Stimulated activated naive CD8-positive, alpha-beta T cell treated with anti-CD3 and anti-CD28 coated beads, Interleukin-15, Interleukin-2, amounts not matched to agents 100 U/mL and 50 U/mL, for 24 hours (primary cell): ENCODE results near the gene BCL2L2.

Experiments used
- ATAC-seq: fragments of 150-1000 bp; cut with Tn5 transposase; one replicate; pipeline ENCODE4 v1.10.0; 2021
- DNase-seq: peaks from one replicate; pipeline ENCODE4 v3.0.0; 2021

Gene BCL2L2

GRCh38 chr14:23299986-23300686, 6.5 kb upstream of the BCL2L2 start:
- ATAC-seq (no peak), DNase-seq (no peak)

GRCh38 chr14:23300687-23301223, 5.9 kb upstream of the BCL2L2 start:
- ATAC-seq (no peak), DNase-seq (peak; percentile 27)

- ATAC-seq, result peak; percentile 88
These were observed 5.2 kb upstream of the BCL2L2 start for GRCh38 chr14:23301288-23301968.

GRCh38 chr14:23301969-23302289, 4.7 kb upstream of the BCL2L2 start:
- DNase-seq, result no peak
- ATAC-seq, result peak; percentile 14

More at GRCh38 chr14:23301288-23301968, 5.2 kb upstream of the BCL2L2 start:
- peak; percentile 98 for DNase-seq

- ATAC-seq (peak; percentile 37), DNase-seq (peak; percentile 93)
These were observed 4.1 kb upstream of the BCL2L2 start, which contains the start of gene PPP1R3E for GRCh38 chr14:23302290-23303225. Gene PPP1R3E, minus strand, starts transcription at chr14:23302859. Its CDS starts 283 bp downstream, at chr14:23302576.

- DNase-seq, result no peak
- no peak for ATAC-seq
These were observed 505 bp downstream of the BCL2L2 start for GRCh38 chr14:23307146-23307530.

GRCh38 chr14:23307687-23308644, 1.3 kb downstream of the BCL2L2 start:
- no peak for DNase-seq
- ATAC-seq, result no peak

GRCh38 chr14:23308721-23309445, 2.2 kb downstream of the BCL2L2 start:
- no peak for DNase-seq
- ATAC-seq, result no peak

GRCh38 chr14:23310546-23310945, 3.9 kb downstream of the BCL2L2 start:
- DNase-seq (no peak), ATAC-seq (no peak)

- no peak for DNase-seq
- no peak for ATAC-seq
These were observed 9.7 kb downstream of the BCL2L2 start for GRCh38 chr14:23316300-23316699.

GRCh38 chr14:23319746-23320583, 13.3 kb downstream of the BCL2L2 start:
- DNase-seq, result no peak

GRCh38 chr14:23320584-23321571, 14.2 kb downstream of the BCL2L2 start, which contains the start of gene PABPN1:
Gene PABPN1, plus strand, starts transcription at chr14:23321457. Its CDS starts 13 bp downstream, at chr14:23321470.
- ATAC-seq (peak; percentile 94), DNase-seq (peak; percentile 95)

More at GRCh38 chr14:23319746-23320583, 13.3 kb downstream of the BCL2L2 start:
- ATAC-seq, result no peak

GRCh38 chr14:23321572-23322547, 15.2 kb downstream of the BCL2L2 start:
- peak; percentile 15 for ATAC-seq
- DNase-seq, result peak; percentile 69

GRCh38 chr14:23322568-23323517, 16.2 kb downstream of the BCL2L2 start:
- no peak for DNase-seq
- no peak for ATAC-seq

- DNase-seq (no peak), ATAC-seq (no peak)
These were observed 17.3 kb downstream of the BCL2L2 start for GRCh38 chr14:23323838-23324454.
